Activated B cell treated with CpG ODN at 0.5 μM for 24 hours (primary cell): Measurements from ENCODE around the gene TMEM213. TPM values are rescaled to one million over a fixed set of nuclear protein-coding genes. Genes with fewer than 3 reads are reported as not detected.

ENCODE experiments used
- ATAC-seq: fragments of 200-7000 bp; cut with Tn5 transposase; one replicate; pipeline ENCODE4 v1.10.0; 2021; ENCODE audit warnings: low read depth, mild to moderate bottlenecking, moderate library complexity
- CTCF ChIA-PET: fragments of 350-600 bp; sonication (Branson Sonifier 250); formaldehyde crosslinking; loops from one replicate; lab custom pipeline; 2021; ENCODE audit warnings: antibody characterized with exemption; lab: Charles Lee
- POLR2A ChIA-PET: fragments of 350-600 bp; sonication (Branson Sonifier 250); formaldehyde crosslinking; loops from one replicate; lab custom pipeline; 2021; ENCODE audit warnings: antibody characterized with exemption; lab: Charles Lee
- DNase-seq: peaks from one replicate; pipeline ENCODE4 v3.0.0; 2022
- H3K27ac Mint-ChIP-seq: one replicate; pipeline ENCODE4 v1.8.0; 2020; ENCODE audit warnings: mixed read lengths
- H3K27me3 Mint-ChIP-seq: one replicate; pipeline ENCODE4 v1.8.0; 2021; ENCODE audit warnings: mixed read lengths
- H3K36me3 Mint-ChIP-seq: one replicate; pipeline ENCODE4 v1.8.0; 2021; ENCODE audit warnings: low read depth, mixed read lengths
- H3K4me1 Mint-ChIP-seq: one replicate; pipeline ENCODE4 v1.8.0; 2021; ENCODE audit warnings: mixed read lengths
- H3K4me3 Mint-ChIP-seq: one replicate; pipeline ENCODE4 v1.8.0; 2020; ENCODE audit warnings: mild to moderate bottlenecking, mixed read lengths
- H3K9me3 Mint-ChIP-seq: one replicate; pipeline ENCODE4 v1.8.0; 2020; ENCODE audit warnings: mixed read lengths
- CTCF ChIP-seq: fragments of 200-600 bp; IDR thresholded peaks from one replicate; pipeline ENCODE4 v1.8.0; 2022; ENCODE audit warnings: antibody characterized with exemption, mild to moderate bottlenecking
- intact Hi-C: fragments of 100-400 bp; cut with micrococcal nuclease; formaldehyde crosslinking; loops from one replicate; pipeline ENCODE4 v1.15.1; 2024
- total RNA-seq: library from RNA; stranded (reverse); gene quantifications from 2 replicates; pipeline ENCODE4 v1.2.3, GENCODE V29; 2022

The TMEM213 gene
- total RNA-seq, 1 donor from 2014 or later = not detected

GRCh38 chr7:138880881-138881578 is 83.2 kb downstream of the TMEM213 start:
- TF ChIP-seq CTCF = no peak
- ATAC-seq (no peak), DNase-seq (no peak)
- CTCF ChIA-PET = no interaction called here
- Mint-ChIP-seq H3K9me3 (no peaks in the 10 kb centered on the region), H3K27me3 (no peaks in the 10 kb centered on the region), H3K4me1 (no peaks in the 10 kb centered on the region), H3K36me3 (no peaks in the 10 kb centered on the region), H3K27ac (no peak overlapping the region), H3K4me3 (no peak overlapping the region)
- intact Hi-C loops = no loop called here
- POLR2A ChIA-PET = no interaction called here

- H3K36me3 Mint-ChIP-seq = no peaks in the 10 kb centered on the region
- DNase-seq = no peak
- H3K27me3 Mint-ChIP-seq = no peaks in the 10 kb centered on the region
- peaks cover 2% of the 10 kb centered on the region for H3K4me1 Mint-ChIP-seq
- H3K9me3 Mint-ChIP-seq = no peaks in the 10 kb centered on the region
- no peak overlapping the region for H3K4me3 Mint-ChIP-seq
- no peak overlapping the region for H3K27ac Mint-ChIP-seq
- intact Hi-C loops = no loop called here
- ChIA-PET POLR2A (no interaction called here), CTCF (no interaction called here)
- ATAC-seq = no peak
- TF ChIP-seq CTCF = no peak
Observed at GRCh38 chr7:138881579-138882188, 83.9 kb downstream of the TMEM213 start.

- ChIA-PET CTCF (no interaction called here), POLR2A (no interaction called here)
- no peak for TF ChIP-seq CTCF
- no peak for DNase-seq
- Mint-ChIP-seq H3K4me1 (peaks cover 2% of the 10 kb centered on the region), H3K27ac (no peak overlapping the region), H3K36me3 (no peaks in the 10 kb centered on the region), H3K9me3 (no peaks in the 10 kb centered on the region), H3K27me3 (no peaks in the 10 kb centered on the region), H3K4me3 (no peak overlapping the region)
- intact Hi-C loops = no loop called here
- ATAC-seq = no peak
Observed at GRCh38 chr7:138882249-138882648, 84.5 kb downstream of the TMEM213 start.

- POLR2A ChIA-PET = no interaction called here
- intact Hi-C loops = loop anchor here (1.0 to 5.0 kb wide), 3 partner anchors 97 to 241 kb away; partner anchors contain the start of gene KIAA1549
Observed at GRCh38 chr7:138885383-138886147, 87.8 kb downstream of the TMEM213 start.

More at GRCh38 chr7:138885383-138886147, 87.8 kb downstream of the TMEM213 start:
- CTCF ChIA-PET = interaction anchor here (1.1 to 1.7 kb wide), 3 partner anchors 9 to 96 kb away, joined by 4 to 6 read pairs (median 6); partner anchors contain the start of gene KIAA1549
- H3K27me3 Mint-ChIP-seq = no peaks in the 10 kb centered on the region
- ATAC-seq = no peak
- peaks cover 2% of the 10 kb centered on the region for H3K4me1 Mint-ChIP-seq
- H3K36me3 Mint-ChIP-seq = no peaks in the 10 kb centered on the region
- H3K4me3 Mint-ChIP-seq = no peak overlapping the region
- no peaks in the 10 kb centered on the region for H3K9me3 Mint-ChIP-seq
- H3K27ac Mint-ChIP-seq = no peak overlapping the region
- DNase-seq = no peak
- no peak for TF ChIP-seq CTCF
